Hematopoietic multipotent progenitor cell treated with erythropoietin and hydrocortisone succinate and interleukin-3 and kit ligand, for 6 days (in vitro differentiated cells): ENCODE measurements around the gene CTSA.

ENCODE experiments used
- DNase-seq: peaks from one replicate; pipeline ENCODE4 v3.0.0-alpha.2; 2015

The CTSA gene

DNA sequence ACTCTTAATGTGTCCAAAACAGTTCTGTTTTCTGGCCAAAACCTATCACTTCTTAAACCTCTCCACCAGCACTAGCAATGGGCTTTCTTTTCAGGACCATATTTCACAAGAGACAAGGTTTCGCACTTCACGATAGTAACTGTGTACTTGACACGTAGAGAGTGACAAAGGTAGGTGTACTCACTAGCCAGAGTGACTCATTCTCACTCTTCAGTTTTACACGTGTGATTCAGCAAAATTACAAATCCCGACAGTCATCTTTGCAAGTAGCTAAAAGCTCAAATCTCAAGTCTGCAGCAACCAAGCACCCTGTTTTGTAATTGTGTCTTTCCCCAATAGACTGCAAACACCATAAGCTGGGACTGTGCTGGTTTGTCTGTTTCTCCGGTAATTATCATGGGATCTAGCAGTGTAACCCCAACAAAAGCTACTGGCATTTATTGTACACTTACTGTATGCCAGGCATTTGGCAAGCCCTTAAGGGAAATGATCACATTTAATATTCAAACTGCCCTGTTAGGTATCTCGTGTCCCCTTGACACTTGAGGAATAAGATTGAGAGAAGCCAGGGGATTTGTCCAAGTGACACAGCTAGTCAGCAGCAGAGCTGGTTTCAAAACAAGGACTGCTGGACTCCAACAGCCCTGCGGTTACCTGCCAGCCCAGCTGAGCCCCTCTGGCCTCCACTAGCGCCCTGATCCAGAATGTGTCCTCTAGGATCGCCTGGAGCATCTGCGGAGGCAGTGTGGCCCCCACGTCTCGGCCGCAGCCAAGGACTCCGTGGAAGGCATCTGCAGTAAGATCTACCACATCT, 53.2 kb downstream of the CTSA start:
- DNase-seq = no peak

DNA sequence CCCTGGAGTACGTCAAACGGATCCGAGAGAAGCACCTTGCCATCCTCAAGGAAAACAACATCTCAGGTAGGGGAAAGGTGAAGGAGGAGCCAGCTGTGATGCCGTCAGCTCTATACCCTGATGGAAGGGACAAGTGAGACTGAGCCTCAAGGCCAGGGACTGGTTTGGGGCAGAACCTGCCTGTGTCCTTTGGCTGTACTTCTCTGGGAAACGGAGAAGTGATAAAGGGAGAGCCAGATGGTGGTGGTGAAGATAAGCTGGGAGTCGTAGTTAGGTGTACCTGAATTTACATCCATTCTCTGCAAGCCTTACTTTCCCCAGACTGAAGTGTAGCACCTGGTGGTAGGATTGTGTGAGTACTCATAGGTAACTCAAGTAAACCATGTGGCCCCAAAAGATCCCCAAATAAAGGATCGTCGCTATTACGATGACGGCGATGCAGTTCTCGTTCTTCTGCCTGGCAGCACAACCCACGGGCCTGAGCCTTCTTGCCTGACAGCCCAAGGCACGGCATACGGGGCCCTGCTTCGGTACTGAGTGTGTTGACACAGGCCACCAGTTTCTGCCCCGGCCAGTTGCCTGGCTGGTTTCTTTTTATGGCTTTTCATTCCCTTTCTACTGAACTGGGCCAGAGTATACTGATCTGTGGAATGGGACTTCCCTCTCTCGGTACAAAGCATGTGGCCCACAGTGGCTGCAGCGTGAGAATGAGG, 54.0 kb downstream of the CTSA start:
- DNase-seq = no peak

GRCh38 chr20:45945678-45946148, 54.6 kb downstream of the CTSA start:
- no peak for DNase-seq

DNA sequence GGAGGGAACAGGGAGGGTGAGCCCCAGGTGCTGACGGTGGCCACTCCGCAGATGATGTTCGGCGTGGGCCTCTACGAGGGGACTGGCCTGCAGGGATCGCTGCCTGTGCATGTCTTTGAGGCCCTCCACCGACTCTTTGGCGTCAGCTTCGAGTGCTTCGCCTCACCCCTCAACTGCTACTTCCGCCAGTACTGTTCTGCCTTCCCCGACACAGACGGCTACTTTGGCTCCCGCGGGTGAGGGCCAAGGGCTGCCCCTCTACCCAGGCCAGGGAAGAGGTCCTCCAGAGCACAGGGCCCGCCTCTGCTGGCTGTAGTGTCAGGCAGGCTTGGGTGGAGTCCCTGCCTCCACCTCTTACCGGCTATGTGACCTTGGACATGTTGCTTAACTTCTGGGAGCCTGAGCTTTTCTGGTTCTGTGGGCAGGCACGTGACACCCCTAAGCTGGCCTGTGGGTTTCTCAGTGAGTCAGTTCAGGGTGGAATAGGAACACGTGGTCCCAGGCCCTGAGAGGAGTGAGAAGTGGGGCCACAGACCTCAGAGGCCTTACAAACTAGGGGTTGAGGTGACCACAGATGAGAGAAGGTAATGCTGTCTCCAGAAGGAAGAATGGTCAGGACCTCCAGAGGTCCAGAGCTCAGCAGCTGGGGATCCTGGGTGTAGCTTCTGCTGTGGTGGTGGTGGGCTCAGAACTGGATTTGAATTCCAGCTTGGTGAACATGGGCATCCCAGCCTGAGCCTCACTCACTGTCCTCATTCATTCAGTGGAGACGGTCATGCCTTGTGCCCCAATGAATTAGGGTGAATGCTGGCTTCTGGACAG, 55.2 kb downstream of the CTSA start:
- peak; percentile 72 for DNase-seq

DNA sequence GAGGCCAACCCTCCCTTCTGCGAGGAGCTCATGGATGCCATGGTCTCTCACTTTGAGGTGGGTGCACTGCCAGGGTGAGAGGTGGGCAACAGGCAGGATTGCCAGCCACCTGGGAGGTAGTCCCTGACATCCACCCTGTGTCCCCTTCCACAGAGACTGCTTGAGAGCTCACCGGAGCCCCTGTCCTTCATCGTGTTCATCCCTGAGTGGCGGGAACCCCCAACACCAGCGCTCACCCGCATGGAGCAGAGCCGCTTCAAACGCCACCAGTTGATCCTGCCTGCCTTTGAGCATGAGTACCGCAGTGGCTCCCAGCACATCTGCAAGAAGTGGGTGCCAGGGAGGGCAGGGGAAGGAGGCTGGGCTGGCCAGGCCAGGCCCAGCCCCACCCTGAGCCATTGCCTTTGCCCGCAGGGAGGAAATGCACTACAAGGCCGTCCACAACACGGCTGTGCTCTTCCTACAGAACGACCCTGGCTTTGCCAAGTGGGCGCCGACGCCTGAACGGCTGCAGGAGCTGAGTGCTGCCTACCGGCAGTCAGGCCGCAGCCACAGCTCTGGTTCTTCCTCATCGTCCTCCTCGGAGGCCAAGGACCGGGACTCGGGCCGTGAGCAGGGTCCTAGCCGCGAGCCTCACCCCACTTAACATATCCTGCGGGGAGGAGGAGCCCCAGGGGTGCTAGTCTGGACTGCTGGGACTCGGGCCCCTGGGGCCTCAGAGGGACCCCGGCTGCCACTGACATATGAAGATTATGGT, 56.2 kb downstream of the CTSA start:
- no peak for DNase-seq

GRCh38 chr20:45948261-45948733, 57.2 kb downstream of the CTSA start:
- no peak for DNase-seq
